K562 (cell line): ENCODE measurements around the gene BCAR3. TPM values are rescaled to one million over a fixed set of nuclear protein-coding genes. Genes with fewer than 3 reads are reported as not detected.

Source experiments
- ATAC-seq: fragments of 200-7000 bp; cut with Tn5 transposase; 3 replicates; pipeline ENCODE4 v1.9.1; 2020; ENCODE audit warnings: moderate library complexity
- BruUV-seq: library from RNA; stranded (reverse); fragments of 400-500 nt; replicated peaks from 2 replicates; lab custom pipeline; 2021; lab: Mats Ljungman, UMichigan
- CTCF ChIA-PET: fragments of 300-600 bp; formaldehyde crosslinking; extraction: SDS; loops from one replicate; lab custom pipeline; 2021; ENCODE audit warnings: low intra/inter-chr PET ratio; lab: Yijun Ruan, JAX
- POLR2A ChIA-PET: fragments of 300-600, 350-650 bp; sonication (Branson Sonifier 250); formaldehyde crosslinking; extraction: SDS; loops from one replicate; lab custom pipeline; 2021; ENCODE audit warnings: antibody characterized with exemption, inconsistent platforms; lab: Yijun Ruan, JAX
- DNase-seq, 4 experiments: peaks; one replicate each; pipeline versions ENCODE4 v3.0.0 to v3.0.0-alpha.2; 2011 to 2018; ENCODE audit warnings: low spot score in 3 of 4, mixed read lengths in 3 of 4; ENCODE audit errors: extremely low read depth in 1 of 4
- FAIRE-seq: peaks from 2 replicates; lab custom pipeline; 2011; peaks lifted over from hg19 to GRCh38; lab: Jason Lieb, UNC
- H2AFZ ChIP-seq: 2 replicates; pipeline ENCODE4 v1.6.0; 2011; ENCODE audit warnings: low read depth, low read length, control low read depth, inconsistent platforms
- H3K27ac ChIP-seq: fragments of 200-600 bp; 3 replicates; pipeline ENCODE4 v1.8.0; 2011; ENCODE audit warnings: low read depth, mild to moderate bottlenecking, control low read depth, inconsistent platforms, low read length, moderate library complexity, mixed read lengths; ENCODE audit errors: extremely low read depth
- H3K27me3 ChIP-seq, 2 experiments: fragments of 300-600 bp in 1 of 2; 2 replicates in 1 of 2; 3 replicates in 1 of 2; pipeline versions ENCODE4 v1.6.0 to v1.8.0; 2011; ENCODE audit warnings: inconsistent platforms in 2 of 2, low read length in 2 of 2, mild to moderate bottlenecking in 1 of 2, mixed read lengths in 1 of 2, moderate library complexity in 1 of 2; ENCODE audit not compliant: control insufficient read depth in 2 of 2, insufficient read depth in 2 of 2
- H3K36me3 ChIP-seq: fragments of 300-600 bp; 3 replicates; pipeline ENCODE4 v1.8.0; 2011; ENCODE audit warnings: mild to moderate bottlenecking, low read length, inconsistent platforms; ENCODE audit not compliant: control insufficient read depth, insufficient read depth
- H3K4me1 ChIP-seq, 2 experiments: fragments of 200-600 bp in 1 of 2; replicated peaks in 1 of 2; 2 replicates in 1 of 2; 3 replicates in 1 of 2; pipeline versions ENCODE4 v1.5.1 to v1.8.0; 2011; ENCODE audit warnings: inconsistent platforms in 2 of 2, low read length in 2 of 2, mild to moderate bottlenecking in 1 of 2, mixed read lengths in 1 of 2, moderate library complexity in 1 of 2; ENCODE audit not compliant: control insufficient read depth in 2 of 2, insufficient read depth in 2 of 2
- H3K4me2 ChIP-seq: 2 replicates; pipeline ENCODE4 v1.6.1; 2011; ENCODE audit warnings: low read length, control low read depth, inconsistent platforms, mixed read lengths; ENCODE audit not compliant: insufficient read depth
- H3K4me3 ChIP-seq: fragments of 200-600 bp; sonication (generic), shearing (Covaris generic); 2 replicates; pipeline ENCODE4 v1.5.1; 2016; ENCODE audit warnings: control low read depth, inconsistent platforms
- H3K79me2 ChIP-seq: fragments of 200-600 bp; 3 replicates; pipeline ENCODE4 v1.8.0; 2011; ENCODE audit warnings: low read length, inconsistent platforms; ENCODE audit not compliant: control insufficient read depth, insufficient read depth
- H3K9ac ChIP-seq, 2 experiments: 2 replicates each; pipeline versions ENCODE4 v1.6.0 to v1.6.1; 2011; ENCODE audit warnings: low read depth in 2 of 2, low read length in 2 of 2, control low read depth in 1 of 2, inconsistent platforms in 1 of 2, mild to moderate bottlenecking in 1 of 2, mixed read lengths in 1 of 2; ENCODE audit not compliant: insufficient read depth in 1 of 2
- H3K9me1 ChIP-seq: one replicate; pipeline ENCODE4 v1.6.0; 2011; ENCODE audit warnings: inconsistent platforms, mild to moderate bottlenecking, low read length, moderate library complexity; ENCODE audit not compliant: control insufficient read depth, insufficient read depth
- H3K9me3 ChIP-seq: replicated peaks from 2 replicates; pipeline ENCODE4 v1.5.1; 2011; ENCODE audit warnings: low read depth, low read length, inconsistent platforms; ENCODE audit not compliant: control insufficient read depth, insufficient read depth
- H4K20me1 ChIP-seq: replicated peaks from 2 replicates; pipeline ENCODE4 v1.6.1; 2011; ENCODE audit warnings: low read length, inconsistent platforms, mixed read lengths; ENCODE audit not compliant: control insufficient read depth, insufficient read depth
- CBFA2T3 ChIP-seq: fragments of 450-650 bp; IDR thresholded peaks from 2 replicates; pipeline ENCODE4 v1.6.1; 2017
- GABPB2 ChIP-seq: fragments of 250-450 bp; sonication (Bioruptor Pico); conservative IDR thresholded peaks from 2 replicates; pipeline ENCODE4 v1.5.1; 2021; ENCODE audit warnings: mild to moderate bottlenecking
- GTF2E2 ChIP-seq: fragments of 200-800 bp; sonication (Bioruptor generic); IDR thresholded peaks from 2 replicates; pipeline ENCODE4 v1.6.1; 2016; ENCODE audit warnings: missing genetic modification characterization, missing compliant biosample characterization
- NFXL1 ChIP-seq: fragments of 450-650 bp; formaldehyde crosslinking; IDR thresholded peaks from 2 replicates; pipeline ENCODE4 v1.4.0; 2021; ENCODE audit warnings: mild to moderate bottlenecking
- THRA ChIP-seq: fragments of 450-650 bp; IDR thresholded peaks from 2 replicates; pipeline ENCODE4 v1.6.1; 2017; ENCODE audit warnings: mild to moderate bottlenecking, moderate library complexity
- ZNF639 ChIP-seq, 2 experiments: fragments of 200-800 bp in 1 of 2; sonication (Bioruptor generic) in 1 of 2; sonication (generic) in 1 of 2; formaldehyde crosslinking in 1 of 2; IDR thresholded peaks in 1 of 2; conservative IDR thresholded peaks in 1 of 2; 2 replicates each; pipeline versions ENCODE4 v1.5.0 to v1.6.1; 2016 to 2020; ENCODE audit warnings: missing compliant biosample characterization in 1 of 2, missing genetic modification characterization in 1 of 2, missing genetic modification reagents in 1 of 2
- ZNF699 ChIP-seq: fragments of 250-450 bp; sonication (Bioruptor Pico); IDR thresholded peaks from 2 replicates; pipeline ENCODE4 v1.8.0; 2021; ENCODE audit warnings: mild to moderate bottlenecking, moderate library complexity; ENCODE audit not compliant: insufficient replicate concordance
- in situ Hi-C: fragments of 300-500 bp; cut with MboI; formaldehyde crosslinking; loops from 4 replicates; pipeline ENCODE4 v1.15.0; 2018; ENCODE audit warnings: inconsistent platforms, mixed read lengths
- intact Hi-C: fragments of 100-400 bp; cut with micrococcal nuclease; formaldehyde crosslinking; loops from 2 replicates; pipeline ENCODE4 v1.14.2; 2022
- polyA plus RNA-seq, 8 experiments: library from polyadenylated mRNA; depleted of rRNA in 4 of 8; stranded (reverse) in 5 of 8; unstranded in 3 of 8; fragments of >200 nt; fragmentation: Nextera tagmentation in 2 of 8; fragmentation: Illumina TruSeq in 1 of 8; extraction: Ambion mirVana in 2 of 8; extraction: Trizol in 1 of 8; gene quantifications; 2 replicates each; pipeline versions ENCODE4 v1.2.1 to v1.2.3, GENCODE V29; 2011 to 2014; ENCODE audit warnings: inconsistent platforms in 1 of 8, missing spikeins in 1 of 8
- total RNA-seq, 7 experiments: library from RNA; depleted of rRNA in 6 of 7; stranded (reverse); fragments of >200 nt in 6 of 7; fragmentation: Illumina TruSeq in 2 of 7; extraction: Trizol in 2 of 7; gene quantifications; 2 replicates each; pipeline versions ENCODE4 v1.2.1 to v1.2.3, GENCODE V29; 2011 to 2021; ENCODE audit warnings: low replicate concordance in 1 of 7

Gene BCAR3
- total and polyA plus RNA-seq, 9 of the 15 experiments (the other 6 are each of a cell fraction or from before 2014, with no cell fraction given), result 1.8 to 6.3 (median 3.8) TPM

GRCh38 chr1:93537396-93537795, 144.2 kb downstream of the BCAR3 start:
- Histone ChIP-seq H3K9ac (no peak overlapping the region), H3K4me1 (no peaks in the 10 kb centered on the region), H3K9me1 (no peaks in the 10 kb centered on the region), H3K9me3 (no peaks in the 10 kb centered on the region), H3K4me3 (no peak overlapping the region), H3K4me2 (no peak overlapping the region), H4K20me1 (no peaks in the 10 kb centered on the region), H3K27ac (no peak overlapping the region), H3K36me3 (no peaks in the 10 kb centered on the region)
- ATAC-seq, result no peak
- POLR2A ChIA-PET, result no interaction called here
- TF ChIP-seq ZNF699 (CRISPR knock-in tag) (no peak), THRA (no peak), GTF2E2 (no peak), GABPB2 (CRISPR knock-in tag) (no peak), CBFA2T3 (no peak), NFXL1 (CRISPR knock-in tag) (no peak), ZNF639 (CRISPR knock-in tag; conservative IDR thresholded peaks at IDR 0.05 in 1 of 2, IDR thresholded peaks at IDR 0.05 in 1 of 2) (no peak)
- TF ChIP-seq, all 486 proteins: peak for 0
- FAIRE-seq, result no peak
- in situ Hi-C loops (no loop called here), intact Hi-C loops (no loop called here)
- no TSS peak for BruUV-seq
- no peak for DNase-seq
- H3K79me2 ChIP-seq, result no peaks in the 10 kb centered on the region
- CTCF ChIA-PET, result no interaction called here
- H3K27me3 ChIP-seq, result no peaks in the 10 kb centered on the region
- H2AFZ ChIP-seq, result no peak overlapping the region
